GM19463 (cell line): ENCODE measurements around the gene STX8.
"Not testable (repeated sequence)": the region's sequence is repeated elsewhere in the genome, so short reads cannot be mapped to it uniquely, and the experiment has no call there.

Experiments used
- ATAC-seq: cut with Tn5 transposase; IDR thresholded peaks from one replicate; pipeline ENCODE4 v1.9.1; 2021; ENCODE audit warnings: mild to moderate bottlenecking, moderate library complexity; ENCODE audit not compliant: unreplicated experiment

Gene STX8

DNA sequence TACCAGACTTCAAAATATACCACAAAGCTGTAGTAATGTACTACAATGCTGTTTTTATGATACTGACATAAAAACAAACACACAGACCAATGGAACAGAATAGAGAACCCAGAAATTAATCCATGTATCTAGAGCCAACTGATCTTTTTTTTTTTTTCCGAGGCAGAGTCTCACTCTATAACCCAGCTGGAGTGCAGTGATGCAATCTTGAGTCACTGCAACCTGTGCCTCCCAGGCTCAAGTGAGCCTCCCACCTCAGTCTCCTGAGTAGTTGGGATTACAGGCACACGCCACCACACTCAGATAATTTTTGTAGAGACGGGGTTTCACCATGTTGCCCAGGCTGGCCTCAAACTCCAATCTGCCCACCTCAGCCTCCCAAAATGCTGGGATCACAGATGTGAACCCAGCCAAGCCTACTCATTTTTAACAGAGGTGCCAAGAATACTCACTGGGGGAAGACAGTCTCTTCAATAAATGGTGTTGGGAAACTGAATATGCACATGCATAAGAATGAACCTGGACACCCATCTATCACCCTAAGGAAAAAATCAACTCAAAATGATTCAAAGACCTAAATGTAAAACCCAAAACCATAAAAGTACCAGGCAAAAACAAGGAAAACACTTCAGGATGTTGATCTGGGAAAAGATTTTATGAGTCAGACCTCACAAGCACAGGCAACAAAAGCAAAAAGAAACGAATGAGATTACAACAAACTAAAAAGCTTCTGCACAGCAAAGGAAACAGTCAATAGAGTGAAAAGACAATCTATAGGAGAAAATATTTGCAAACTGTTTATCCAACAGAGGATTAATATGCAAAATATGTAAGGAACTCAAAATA, 63.1 kb downstream of the STX8 start:
- no peak for ATAC-seq

- no peak for ATAC-seq
Observed at GRCh38 chr17:9509236-9509816, 66.3 kb downstream of the STX8 start.

GRCh38 chr17:9499041-9499440, 76.6 kb downstream of the STX8 start:
- ATAC-seq: no peak

- no peak for ATAC-seq
Observed at GRCh38 chr17:9498490-9498889, 77.1 kb downstream of the STX8 start.

GRCh38 chr17:9488556-9488955, 87.1 kb downstream of the STX8 start:
- no peak for ATAC-seq

GRCh38 chr17:9487406-9487805, 88.2 kb downstream of the STX8 start:
- no peak for ATAC-seq

- ATAC-seq: no peak
Observed at GRCh38 chr17:9484789-9485188, 90.8 kb downstream of the STX8 start.

DNA sequence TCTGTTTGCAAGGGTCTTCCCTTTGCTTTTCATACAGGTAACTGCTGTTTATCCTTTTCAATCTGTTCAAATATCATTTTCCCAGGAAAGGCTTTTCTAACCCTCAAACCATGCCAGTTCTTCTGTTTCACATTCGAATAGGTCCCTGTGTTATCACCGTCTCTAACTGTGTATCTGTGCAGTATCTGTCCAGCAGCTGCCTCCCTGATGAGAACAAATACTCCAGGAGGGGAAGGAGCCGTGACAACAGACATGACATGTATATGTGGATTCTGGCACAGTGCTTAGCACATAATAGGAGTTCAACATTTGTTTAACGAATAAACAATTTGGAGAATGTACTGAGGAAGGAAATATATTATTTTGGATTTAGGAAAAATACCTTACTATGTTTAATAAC, 95.7 kb downstream of the STX8 start:
- ATAC-seq: no peak

DNA sequence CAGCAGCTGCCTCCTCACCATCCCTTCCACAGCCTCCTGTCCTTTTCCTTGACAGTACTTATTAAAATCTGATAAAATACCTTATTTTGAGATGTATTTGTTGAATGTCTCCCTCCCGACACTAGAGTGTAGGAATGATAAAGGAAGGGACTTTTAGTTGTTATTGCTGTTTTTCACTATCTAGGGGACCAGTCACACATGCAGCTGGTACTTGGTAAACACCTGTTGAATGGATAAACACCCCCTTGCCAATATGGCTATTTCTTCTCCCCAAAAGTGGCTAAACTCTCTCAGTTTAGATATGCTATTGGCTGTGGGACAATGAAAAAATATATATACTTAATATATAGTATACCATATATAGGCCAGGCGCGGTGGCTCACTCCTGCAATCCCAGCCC, 96.7 kb downstream of the STX8 start:
- ATAC-seq: no peak

DNA sequence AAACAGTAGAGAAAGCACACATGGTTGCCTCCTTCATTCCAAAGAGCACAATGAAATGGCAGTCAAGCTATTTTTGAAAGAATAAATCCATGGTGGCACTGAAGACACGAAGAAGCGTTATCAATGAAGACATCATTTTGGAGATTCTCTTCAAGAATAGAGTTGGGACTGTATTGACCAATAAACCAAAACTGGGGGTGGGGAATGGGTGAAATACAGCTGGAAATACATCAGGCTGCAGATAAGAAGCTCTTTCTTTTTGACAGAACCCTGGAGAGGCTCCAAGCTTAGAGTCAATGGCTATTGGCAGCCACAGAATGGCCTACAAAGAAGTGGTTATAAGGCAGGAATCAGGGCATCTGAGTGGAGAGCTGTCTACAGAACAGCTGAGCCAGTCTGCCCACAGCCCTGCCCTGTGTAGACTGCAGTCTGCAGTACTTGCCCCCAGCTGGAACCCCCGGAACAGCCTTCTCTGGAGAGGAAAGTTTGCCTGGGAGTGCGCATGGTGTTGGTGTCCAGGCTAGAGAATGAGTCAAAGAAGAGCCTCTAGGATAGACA, 100.4 kb downstream of the STX8 start:
- ATAC-seq: no peak

- no peak for ATAC-seq
Observed at GRCh38 chr17:9473711-9474110, 101.9 kb downstream of the STX8 start.

DNA sequence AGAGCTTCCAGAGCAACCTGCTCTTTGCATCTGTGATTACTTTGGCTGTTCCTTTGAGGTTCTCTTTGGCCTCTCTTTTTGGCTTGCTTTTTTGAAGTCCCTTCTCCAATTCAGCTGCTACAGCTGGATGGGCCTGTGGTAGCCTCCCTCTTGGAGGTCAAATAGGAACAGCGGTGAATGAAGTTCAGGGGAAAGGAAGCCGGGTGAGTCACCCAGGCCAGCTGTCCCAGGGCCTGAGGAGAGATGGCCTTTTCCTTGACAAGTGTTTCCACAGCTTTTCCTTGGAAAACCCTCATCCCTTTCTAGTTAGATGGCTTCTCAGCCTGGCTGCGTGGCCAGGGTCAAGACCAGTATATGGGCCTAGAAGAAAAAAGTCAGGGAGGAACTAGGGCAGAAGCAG, 103.1 kb downstream of the STX8 start:
- no peak for ATAC-seq

DNA sequence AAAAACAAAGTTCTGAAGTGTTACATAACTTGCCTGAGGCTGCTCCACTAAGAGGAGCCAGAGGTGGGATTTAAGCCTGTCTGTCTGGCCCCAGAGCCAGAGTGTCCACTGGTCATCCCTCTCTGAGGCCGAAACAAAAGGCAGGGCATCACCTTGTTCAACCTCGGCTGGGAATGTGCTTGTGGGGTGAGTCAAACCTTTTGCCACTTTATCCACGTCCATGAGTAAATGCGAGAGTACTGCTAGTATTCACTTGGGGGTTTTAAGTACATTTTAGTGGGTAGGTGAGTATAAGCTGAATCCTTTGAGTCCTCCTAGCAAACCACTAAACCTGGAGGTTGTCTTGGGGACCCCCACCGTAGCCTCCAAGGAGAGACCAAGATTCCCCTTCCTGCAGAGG, 103.5 kb downstream of the STX8 start:
- no peak for ATAC-seq

DNA sequence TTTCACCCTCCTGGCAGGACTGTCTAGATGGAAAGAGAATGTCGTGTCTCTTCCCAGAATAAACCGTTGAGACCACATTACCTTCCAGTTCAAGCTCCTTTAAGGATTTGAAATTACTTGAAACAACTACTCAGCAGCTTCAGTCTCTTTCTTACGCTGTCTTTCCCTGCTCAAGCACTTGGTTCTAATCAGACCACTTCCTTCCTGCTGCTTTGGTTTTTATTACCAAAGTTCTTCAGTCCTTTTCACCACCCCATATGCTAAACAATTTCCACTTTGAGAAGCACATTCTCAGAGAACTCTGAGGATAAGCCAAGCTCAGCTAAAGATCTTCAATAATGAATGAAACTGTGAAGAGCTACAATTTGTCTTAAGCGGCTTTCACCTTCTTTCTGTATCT, 105.4 kb downstream of the STX8 start:
- ATAC-seq: no peak

DNA sequence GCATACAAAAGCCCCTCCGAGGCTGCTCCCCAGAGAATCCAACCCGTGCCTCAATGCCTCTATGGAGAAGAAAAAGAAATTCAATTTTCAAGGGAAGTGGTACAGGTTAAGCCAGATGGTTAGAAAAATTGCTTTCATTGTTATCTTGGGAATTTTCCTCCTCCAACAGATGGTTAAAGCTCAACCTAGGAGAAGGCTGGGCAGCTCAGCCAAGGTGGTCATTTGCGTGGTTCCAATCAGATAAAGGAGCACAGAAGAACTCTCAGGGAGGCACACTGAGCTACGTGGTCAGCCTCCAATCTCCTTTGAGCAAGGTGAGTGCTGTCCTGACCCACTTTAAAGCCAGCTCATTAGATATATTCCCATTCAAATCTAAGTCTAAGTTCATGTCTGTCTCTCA, 106.7 kb downstream of the STX8 start:
- no peak for ATAC-seq

GRCh38 chr17:9468532-9468931, 107.1 kb downstream of the STX8 start:
- no peak for ATAC-seq

GRCh38 chr17:9467518-9467917, 108.1 kb downstream of the STX8 start:
- no peak for ATAC-seq

- no peak for ATAC-seq
Observed at GRCh38 chr17:9465210-9465921, 110.3 kb downstream of the STX8 start.

GRCh38 chr17:9457005-9457404, 118.6 kb downstream of the STX8 start:
- ATAC-seq: no peak

DNA sequence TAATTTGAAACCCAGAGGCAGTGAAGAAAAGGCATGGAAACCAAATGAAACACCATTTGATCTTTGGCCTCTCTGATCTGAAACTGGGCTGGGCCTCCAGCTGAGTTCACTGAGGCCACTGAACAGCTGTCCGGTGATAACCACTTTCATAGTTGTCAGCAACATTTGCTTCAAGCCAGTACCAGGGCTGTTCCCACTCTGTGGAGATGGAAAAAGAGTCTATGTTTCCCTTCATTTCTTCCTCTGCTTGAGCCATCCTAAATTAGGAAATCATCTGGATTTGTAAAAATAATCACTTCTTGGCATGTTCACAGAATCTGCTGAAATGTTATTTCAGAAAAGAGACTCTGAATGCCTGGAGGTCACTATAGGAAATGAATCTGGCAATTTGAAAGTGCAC, 119.3 kb downstream of the STX8 start:
- no peak for ATAC-seq

DNA sequence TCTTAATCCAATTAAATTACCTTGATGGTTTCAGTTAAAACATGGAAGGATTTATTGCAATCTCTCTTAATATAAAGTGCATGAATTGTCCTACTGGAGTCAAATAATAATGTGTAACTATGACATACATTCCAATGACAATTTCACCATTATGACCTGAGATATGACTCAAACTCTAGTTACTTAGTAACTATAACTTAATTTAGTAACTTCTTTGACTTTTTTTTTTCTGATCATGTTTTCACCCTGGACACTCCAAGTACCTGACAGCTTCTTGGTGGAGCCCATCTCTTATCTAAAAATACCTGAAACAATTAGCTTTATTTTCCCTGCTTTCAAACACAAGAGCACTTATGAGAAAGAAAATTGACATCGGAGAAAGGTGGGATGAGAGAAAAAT, 123.7 kb downstream of the STX8 start:
- no peak for ATAC-seq

DNA sequence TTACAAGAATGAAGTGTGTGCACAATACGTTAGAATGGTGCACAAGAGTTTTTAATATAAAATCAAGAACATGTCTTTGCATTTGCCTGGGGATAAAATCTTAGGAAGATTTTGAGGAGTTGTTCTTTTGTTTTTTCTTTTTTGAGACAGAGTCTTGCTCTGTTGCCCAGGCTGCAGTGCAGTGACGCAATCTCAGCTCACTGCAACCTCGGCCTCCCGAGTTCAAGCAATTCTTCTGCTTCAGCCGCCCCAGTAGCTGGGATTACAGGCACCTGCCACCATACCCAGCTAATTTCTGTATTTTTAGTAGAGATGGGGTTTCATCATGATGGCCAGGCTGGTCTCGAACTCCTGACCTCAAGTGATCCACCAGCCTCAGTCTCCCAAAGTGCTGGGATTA, 128.3 kb downstream of the STX8 start:
- ATAC-seq: not testable (repeated sequence)
